Skin epidermis (tissue), 12 donors: ENCODE measurements around the gene ZNF496.
"Not testable (repeated sequence)": the region's sequence is repeated elsewhere in the genome, so short reads cannot be mapped to it uniquely, and the experiment has no call there.

Experiments used
- H3K27ac ChIP-seq, 21 experiments: fragments of 200-600 bp; sonication (generic) in 11 of 21; one replicate each; pipeline ENCODE4 v1.5.0; 2020; ENCODE audit warnings: mild to moderate bottlenecking in 3 of 21, inconsistent platforms in 2 of 21, moderate library complexity in 2 of 21
- H3K4me3 ChIP-seq, 7 experiments: fragments of 200-600 bp; sonication (generic) in 2 of 7; one replicate each; pipeline ENCODE4 v1.5.0; 2020; ENCODE audit warnings: inconsistent platforms in 2 of 7, mild to moderate bottlenecking in 2 of 7, moderate library complexity in 1 of 7

Gene ZNF496

DNA sequence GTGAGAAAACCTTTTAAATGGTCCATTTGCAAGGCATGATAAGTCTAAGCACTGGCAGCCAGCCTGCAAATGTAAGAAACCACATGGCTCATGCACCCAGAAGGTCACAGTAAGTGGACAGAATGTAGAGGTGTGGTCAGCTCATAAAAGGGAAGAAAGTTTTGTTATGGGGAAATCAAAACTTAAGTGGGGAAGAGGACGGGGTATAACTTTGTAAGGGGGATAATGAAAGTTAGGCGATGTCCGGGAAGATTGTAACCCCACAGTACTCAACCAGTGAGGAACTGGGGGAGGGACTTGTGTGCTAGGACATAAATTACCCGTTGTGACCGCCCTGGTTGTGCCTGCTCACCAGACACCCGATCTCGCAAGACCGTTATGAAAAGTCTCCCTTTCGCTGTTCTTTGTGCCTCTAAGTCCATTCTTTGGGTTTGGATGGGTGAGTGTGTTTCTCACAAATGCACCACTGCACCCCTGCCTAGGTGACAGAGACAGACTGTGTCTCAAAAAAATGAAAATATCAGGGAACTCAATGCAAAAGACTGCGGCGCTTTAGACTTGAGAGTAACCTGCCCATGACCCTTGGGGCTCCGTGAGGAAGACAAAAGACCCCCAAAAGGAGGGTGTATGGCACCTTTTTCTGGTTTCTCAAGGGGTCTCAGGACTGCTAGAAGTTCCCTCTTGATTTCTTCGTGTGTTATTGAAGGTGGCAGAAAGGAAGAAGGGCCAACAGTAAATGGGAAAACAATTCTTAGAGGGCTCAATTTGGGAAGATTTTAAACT lies 28.6 kb upstream of the ZNF496 start:
- Histone ChIP-seq H3K27ac (peak overlapping the region in 20 of 21 experiments; percentile 11 to 84 (median 59)), H3K4me3 (no peak overlapping the region)

- H3K27ac ChIP-seq = peak overlapping the region in 3 of 21 experiments; percentile 59 to 84 (median 71)
- no peak overlapping the region for H3K4me3 ChIP-seq
Observed at GRCh38 chr1:247359559-247359958, 27.9 kb upstream of the ZNF496 start.

- Histone ChIP-seq H3K4me3 (no peak overlapping the region), H3K27ac (no peak overlapping the region)
Observed at GRCh38 chr1:247358920-247359319, 27.3 kb upstream of the ZNF496 start.

- no peak overlapping the region for H3K27ac ChIP-seq
- H3K4me3 ChIP-seq = no peak overlapping the region
Observed at GRCh38 chr1:247357781-247358211, 26.1 kb upstream of the ZNF496 start.

DNA sequence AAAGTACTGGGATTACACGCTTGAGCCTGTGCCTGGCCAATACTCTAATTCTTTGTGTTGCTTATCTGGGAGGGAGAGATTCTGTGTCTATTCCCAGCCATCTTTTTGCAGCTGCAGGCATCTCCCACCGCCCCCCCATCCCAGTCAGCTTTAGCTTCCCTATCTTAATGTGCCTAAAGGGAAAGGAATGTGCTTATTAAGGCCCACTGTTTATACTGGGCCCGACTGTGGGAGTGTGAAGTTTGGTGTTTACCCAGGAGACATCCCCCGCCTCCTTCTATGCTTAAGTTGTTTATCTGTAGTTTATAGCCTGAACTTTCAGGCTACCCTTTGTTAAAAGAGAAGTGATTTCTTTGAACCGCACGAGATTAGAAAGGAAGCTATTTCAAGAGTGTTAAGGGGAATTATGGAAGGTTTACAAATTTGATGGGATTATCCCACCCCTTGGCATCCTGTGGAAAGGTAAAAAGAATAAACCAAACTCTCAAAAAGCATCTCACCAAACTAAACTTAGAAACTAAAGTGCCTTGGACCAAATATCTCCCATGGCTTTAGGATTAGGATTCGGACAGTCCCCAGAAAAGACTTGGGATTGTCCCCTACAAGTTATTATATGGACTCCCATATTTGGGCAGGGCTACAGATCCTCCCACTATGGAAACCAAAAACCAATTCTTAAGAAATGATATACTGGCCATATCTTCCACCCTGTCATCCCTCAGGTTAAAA lies 25.5 kb upstream of the ZNF496 start:
- H3K27ac ChIP-seq = no peak overlapping the region

GRCh38 chr1:247355160-247355559 lies 23.5 kb upstream of the ZNF496 start:
- peak overlapping the region in 2 of 21 experiments; percentile 15 to 39 for H3K27ac ChIP-seq
- H3K4me3 ChIP-seq = not testable (repeated sequence)

More for the DNA sequence above, 25.5 kb upstream of the ZNF496 start:
- H3K4me3 ChIP-seq = no peak overlapping the region

GRCh38 chr1:247352175-247352574 lies 20.5 kb upstream of the ZNF496 start:
- Histone ChIP-seq H3K27ac (no peak overlapping the region), H3K4me3 (no peak overlapping the region)

GRCh38 chr1:247350587-247350986 lies 18.9 kb upstream of the ZNF496 start:
- Histone ChIP-seq H3K27ac (no peak overlapping the region), H3K4me3 (no peak overlapping the region)

- Histone ChIP-seq H3K4me3 (peak overlapping the region in 6 of 7 experiments; percentile 1 to 30 (median 16)), H3K27ac (no peak overlapping the region)
Observed at GRCh38 chr1:247347477-247348222, 16.0 kb upstream of the ZNF496 start.

DNA sequence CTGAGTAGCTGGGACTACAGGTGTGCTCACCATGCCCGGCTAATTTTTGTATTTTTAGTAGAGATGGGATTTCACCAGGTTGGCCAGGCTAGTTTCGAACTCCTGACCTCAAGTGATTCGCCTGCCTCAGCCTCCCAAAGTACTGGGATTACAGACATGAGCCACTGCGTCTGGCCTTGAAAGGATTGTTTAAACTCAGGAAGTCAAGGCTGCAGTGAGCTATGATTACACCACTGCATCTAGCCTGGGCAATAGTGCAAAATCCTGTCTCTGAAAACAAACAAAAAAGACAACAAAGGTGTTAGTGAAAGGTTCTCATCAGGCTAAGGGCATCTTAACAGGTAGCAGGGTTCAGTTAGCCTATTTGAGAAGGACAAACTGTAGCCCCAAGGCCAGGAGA lies 14.2 kb upstream of the ZNF496 start:
- Histone ChIP-seq H3K27ac (no peak overlapping the region), H3K4me3 (no peak overlapping the region)

DNA sequence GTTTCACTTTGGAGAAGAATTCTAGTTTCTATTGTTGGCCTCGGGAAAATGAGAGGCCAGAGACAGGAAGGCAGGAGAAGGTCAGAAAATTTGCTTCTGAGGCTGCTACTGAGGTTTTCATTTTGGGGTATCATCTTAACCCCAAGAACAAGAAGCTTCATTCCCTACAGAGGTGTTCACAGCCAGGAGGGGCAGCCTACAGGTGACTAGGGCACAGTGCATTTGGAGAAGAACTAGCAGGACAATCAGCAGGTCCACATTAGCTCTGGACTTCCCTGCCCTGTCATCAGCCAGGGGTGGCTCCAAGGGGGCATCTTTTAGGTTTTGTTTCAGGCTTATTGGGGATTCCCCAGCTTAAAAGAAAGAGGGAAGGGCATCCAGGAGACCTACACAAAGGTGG lies 12.1 kb upstream of the ZNF496 start:
- Histone ChIP-seq H3K27ac (peak overlapping the region in 1 of 21 experiments; percentile 64), H3K4me3 (no peak overlapping the region)

- H3K27ac ChIP-seq = no peak overlapping the region
- H3K4me3 ChIP-seq = no peak overlapping the region
Observed at GRCh38 chr1:247338723-247339275, 7.1 kb upstream of the ZNF496 start.

GRCh38 chr1:247337961-247338360 lies 6.3 kb upstream of the ZNF496 start:
- Histone ChIP-seq H3K27ac (no peak overlapping the region), H3K4me3 (no peak overlapping the region)

DNA sequence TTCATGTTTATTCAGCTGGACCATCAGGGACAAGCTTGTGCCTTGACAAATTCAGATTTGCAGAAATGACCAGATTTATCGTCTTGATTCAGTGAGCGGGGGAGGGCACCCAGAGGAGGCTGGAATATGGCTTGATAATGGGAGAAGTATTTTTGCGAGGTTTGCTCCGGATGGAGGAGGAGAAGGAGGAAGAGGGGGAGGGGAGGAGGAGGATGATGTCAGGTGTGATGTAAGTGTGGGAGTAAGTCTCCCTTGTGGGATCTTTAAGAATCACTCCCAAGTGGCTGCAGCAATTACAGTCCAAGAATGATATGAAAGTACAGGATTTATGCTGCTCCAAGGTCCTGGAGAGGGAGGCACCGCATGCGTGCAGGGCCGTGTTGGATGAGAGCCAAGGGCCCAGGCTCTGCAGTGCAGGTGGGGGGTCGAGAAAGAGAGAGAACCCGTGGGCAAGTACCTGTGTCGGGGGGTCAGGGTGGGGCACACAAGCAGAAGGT lies 5.6 kb upstream of the ZNF496 start:
- Histone ChIP-seq H3K27ac (no peak overlapping the region), H3K4me3 (no peak overlapping the region)

DNA sequence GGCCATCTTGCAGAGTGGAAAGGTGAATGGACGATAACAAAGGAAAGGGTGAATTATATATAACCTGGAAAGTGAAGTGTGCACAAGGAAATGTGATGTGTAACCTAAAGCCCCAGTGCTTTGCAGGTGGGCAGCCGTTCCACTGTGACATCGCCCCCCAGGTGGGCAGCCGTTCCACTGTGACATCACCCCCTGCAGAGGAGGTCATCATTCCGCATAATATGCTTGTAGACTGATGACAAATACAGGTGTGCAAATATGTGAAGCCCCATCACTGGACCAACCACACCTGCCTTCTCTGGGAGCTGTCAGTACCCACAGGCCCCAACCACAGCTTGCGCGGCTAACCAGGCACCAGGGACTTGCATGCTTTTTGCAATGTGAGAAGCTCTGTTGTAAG lies 4.7 kb upstream of the ZNF496 start:
- H3K4me3 ChIP-seq = no peak overlapping the region
- no peak overlapping the region for H3K27ac ChIP-seq

GRCh38 chr1:247335882-247336281 lies 4.2 kb upstream of the ZNF496 start:
- Histone ChIP-seq H3K27ac (no peak overlapping the region), H3K4me3 (no peak overlapping the region)

- Histone ChIP-seq H3K4me3 (no peak overlapping the region), H3K27ac (no peak overlapping the region)
Observed at GRCh38 chr1:247334378-247335133, 2.9 kb upstream of the ZNF496 start.

DNA sequence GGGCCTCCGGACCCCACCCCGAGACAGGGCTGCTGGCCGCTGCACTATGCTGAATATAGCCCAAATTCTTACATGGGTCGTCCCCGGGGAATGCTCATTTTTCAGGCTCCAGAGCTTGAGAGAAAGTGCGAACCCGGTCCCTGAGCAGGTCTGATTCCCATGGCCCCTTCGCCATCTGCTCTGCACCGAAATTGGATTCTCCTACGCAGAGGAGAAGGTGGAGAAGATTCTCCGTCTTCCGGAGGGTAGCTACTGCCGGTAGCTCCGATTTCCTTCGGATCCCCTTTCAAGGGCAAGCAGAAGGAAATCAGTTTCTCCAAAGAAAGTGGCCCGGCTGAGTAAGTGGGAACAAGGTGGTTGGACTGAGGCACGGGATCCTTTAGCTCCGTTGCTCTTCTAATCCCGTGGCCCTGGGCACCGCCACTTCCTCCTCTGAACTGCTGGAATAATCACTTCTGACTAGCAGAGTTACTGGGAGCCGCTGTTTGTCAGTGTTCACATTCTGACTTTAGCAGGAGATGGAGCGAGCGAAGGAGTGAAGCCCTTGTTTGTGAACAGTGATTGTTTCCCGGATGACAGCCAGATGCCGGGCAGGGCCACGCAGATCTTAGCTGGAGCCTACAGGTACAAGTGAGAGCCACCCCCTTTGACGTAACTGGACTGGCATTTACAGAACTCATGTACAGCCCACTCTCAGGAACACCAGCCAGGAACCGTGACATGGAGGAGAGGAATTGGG lies 1.1 kb upstream of the ZNF496 start:
- H3K4me3 ChIP-seq = peak overlapping the region; percentile 86 to 99 (median 96)
- H3K27ac ChIP-seq = peak overlapping the region in 20 of 21 experiments; percentile 65 to 98 (median 89)
